HG02943 (cell line): ENCODE data around the gene GABARAP.
A peak's percentile ranks its signal among the peaks of the same experiment; 100 is the strongest.
"Not testable (repeated sequence)": the region's sequence is repeated elsewhere in the genome, so short reads cannot be mapped to it uniquely, and the experiment has no call there.

Experiments
- ATAC-seq: cut with Tn5 transposase; IDR thresholded peaks from one replicate; pipeline ENCODE4 v1.9.1; 2021; ENCODE audit warnings: mild to moderate bottlenecking, low read depth, moderate library complexity; ENCODE audit not compliant: unreplicated experiment

Gene GABARAP

GRCh38 chr17:7261379-7262191, 19.3 kb upstream of the GABARAP start:
- ATAC-seq = no peak

- ATAC-seq = no peak
Measured at GRCh38 chr17:7260651-7261378, 18.6 kb upstream of the GABARAP start.

GRCh38 chr17:7260151-7260550, 17.9 kb upstream of the GABARAP start:
- no peak for ATAC-seq

- ATAC-seq = no peak
Measured at GRCh38 chr17:7259555-7259889, 17.3 kb upstream of the GABARAP start.

- ATAC-seq = no peak
Measured at GRCh38 chr17:7258731-7259554, 16.7 kb upstream of the GABARAP start.

GRCh38 chr17:7256766-7257456, 14.7 kb upstream of the GABARAP start:
- no peak for ATAC-seq

GRCh38 chr17:7254511-7254910, 12.3 kb upstream of the GABARAP start:
- ATAC-seq = no peak

GRCh38 chr17:7253082-7253481, 10.8 kb upstream of the GABARAP start:
- ATAC-seq = no peak

GRCh38 chr17:7252176-7253043, 10.2 kb upstream of the GABARAP start, which contains the start of gene ELP5:
ELP5 (plus strand) TSS chr17:7252215; CDS start chr17:7252551, 336 bp downstream.
- peak; percentile 45 for ATAC-seq

GRCh38 chr17:7251661-7252175, 9.5 kb upstream of the GABARAP start, which contains the start of gene CTDNEP1:
CTDNEP1 (minus strand) TSS chr17:7251734; CDS start chr17:7251296, 438 bp downstream.
- peak; percentile 80 for ATAC-seq

- no peak for ATAC-seq
Measured at GRCh38 chr17:7250695-7251627, 8.7 kb upstream of the GABARAP start.

GRCh38 chr17:7249830-7250229, 7.6 kb upstream of the GABARAP start:
- ATAC-seq = no peak

GRCh38 chr17:7249214-7249613, 7.0 kb upstream of the GABARAP start:
- no peak for ATAC-seq

GRCh38 chr17:7248796-7249195, 6.5 kb upstream of the GABARAP start:
- ATAC-seq = no peak

- ATAC-seq = no peak
Measured at GRCh38 chr17:7246779-7247178, 4.5 kb upstream of the GABARAP start.

- ATAC-seq = not testable (repeated sequence)
Measured at GRCh38 chr17:7243838-7244237, 1.6 kb upstream of the GABARAP start.

- ATAC-seq = no peak
Measured at GRCh38 chr17:7243453-7243729, 1.1 kb upstream of the GABARAP start.

- ATAC-seq = peak; percentile 41
Measured at GRCh38 chr17:7242717-7243452, 636 bp upstream of the GABARAP start.
